H54 (cell line): ENCODE results near the gene RHCG.
"Not testable (repeated sequence)": the region's sequence is repeated elsewhere in the genome, so short reads cannot be mapped to it uniquely, and the experiment has no call there.

Experiments used
- DNase-seq: peaks from one replicate; pipeline ENCODE4 v3.0.0; 2011; ENCODE audit warnings: low spot score, mixed read lengths; ENCODE audit not compliant: insufficient read length
- FAIRE-seq: peaks from 3 replicates; lab custom pipeline; 2011; peaks lifted over from hg19 to GRCh38; lab: Jason Lieb, UNC
- POLR2A ChIP-seq: IDR thresholded peaks from 2 replicates; pipeline ENCODE4 v1.6.1; 2011; ENCODE audit warnings: low read depth, mild to moderate bottlenecking, low read length

Gene RHCG

DNA sequence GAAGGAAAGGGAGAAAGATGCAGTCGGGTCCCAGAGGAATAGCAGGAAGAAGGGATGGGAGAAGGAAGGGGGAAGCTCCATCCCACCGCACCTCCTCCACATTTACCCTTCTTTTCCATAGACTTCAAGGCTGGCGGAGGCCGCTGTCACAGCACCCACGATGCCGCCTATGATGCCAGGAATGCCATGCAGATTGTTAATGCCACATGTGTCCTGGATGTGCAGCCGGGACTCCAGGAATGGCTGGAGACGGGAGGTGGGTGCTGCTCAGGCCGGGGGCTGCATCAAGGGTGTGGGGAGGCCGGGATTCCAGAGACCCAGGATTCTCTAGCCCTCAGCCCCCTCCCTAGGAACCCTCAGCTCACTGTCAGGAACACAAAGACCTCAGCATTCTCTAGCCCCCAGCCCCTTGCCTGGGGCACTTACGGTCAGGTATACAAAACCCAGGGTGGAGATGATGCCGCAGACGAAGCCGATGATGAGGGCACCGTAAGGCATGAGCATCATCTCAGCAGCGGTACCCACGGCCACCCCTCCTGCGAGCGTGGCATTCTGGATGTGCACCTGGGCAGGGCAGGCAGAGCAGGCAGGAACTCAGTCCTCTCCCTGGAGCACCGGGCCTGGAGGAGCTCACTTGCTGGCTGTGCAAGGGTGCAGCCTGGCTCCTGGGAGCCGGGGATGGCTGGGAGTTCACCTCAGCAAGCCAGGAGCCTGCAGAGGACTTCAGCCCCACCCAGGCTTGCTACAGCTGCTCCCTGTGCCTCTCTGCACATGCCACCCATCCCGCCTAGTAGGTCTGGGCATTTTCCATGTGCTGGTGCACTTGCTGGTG lies 18.8 kb downstream of the RHCG start:
- no peak for FAIRE-seq
- no peak for TF ChIP-seq POLR2A
- no peak for DNase-seq

GRCh38 chr15:89475661-89476060 lies 20.7 kb downstream of the RHCG start:
- DNase-seq (no peak), FAIRE-seq (no peak)
- no peak for TF ChIP-seq POLR2A

GRCh38 chr15:89472785-89473256 lies 23.6 kb downstream of the RHCG start:
- TF ChIP-seq POLR2A = no peak
- DNase-seq (peak; percentile 64), FAIRE-seq (no peak)

GRCh38 chr15:89469426-89470096 lies 26.8 kb downstream of the RHCG start:
- no peak for TF ChIP-seq POLR2A
- no peak for FAIRE-seq
- no peak for DNase-seq

DNA sequence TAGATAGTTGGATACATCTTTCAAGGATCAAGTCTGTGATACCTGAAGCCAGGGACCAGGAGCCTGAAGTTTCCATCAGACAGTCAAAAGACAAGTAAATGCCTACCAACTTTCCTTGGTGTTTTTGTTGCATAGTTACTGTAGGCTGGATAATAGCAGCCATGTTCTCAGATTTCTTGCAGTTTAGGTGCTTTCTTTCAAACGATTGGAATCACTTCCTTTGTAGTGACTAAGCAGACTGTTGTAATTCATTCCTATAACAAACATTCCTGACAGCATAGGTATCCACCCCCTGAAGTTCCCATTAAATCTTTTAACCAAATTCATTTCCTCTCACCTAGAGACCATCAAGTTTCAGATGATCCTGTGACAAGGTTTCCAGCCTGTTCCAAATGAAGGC lies 27.6 kb downstream of the RHCG start:
- not testable (repeated sequence) for FAIRE-seq

DNA sequence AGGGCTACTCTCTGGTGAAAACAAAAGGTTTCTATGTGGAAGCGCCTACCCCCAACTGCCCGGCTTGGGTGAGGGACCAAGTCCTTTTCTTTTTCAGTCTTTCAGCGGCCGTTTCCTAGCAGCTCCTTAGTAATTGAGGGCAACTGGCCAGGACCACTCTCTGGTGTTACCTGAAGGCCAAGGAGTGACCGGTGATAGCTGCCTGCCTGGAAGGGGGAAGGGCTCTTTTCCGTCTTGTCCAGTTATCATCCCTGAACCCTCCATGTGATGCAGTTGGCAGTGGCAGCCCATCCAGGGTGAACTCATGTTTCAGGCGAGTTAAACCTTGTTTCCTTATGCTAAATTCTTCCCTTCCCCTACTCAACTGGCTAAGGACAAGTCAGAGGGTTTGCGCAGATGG lies 33.3 kb downstream of the RHCG start:
- no peak for TF ChIP-seq POLR2A
- DNase-seq = no peak
- no peak for FAIRE-seq

More for the DNA sequence above, 27.6 kb downstream of the RHCG start:
- not testable (repeated sequence) for DNase-seq

DNA sequence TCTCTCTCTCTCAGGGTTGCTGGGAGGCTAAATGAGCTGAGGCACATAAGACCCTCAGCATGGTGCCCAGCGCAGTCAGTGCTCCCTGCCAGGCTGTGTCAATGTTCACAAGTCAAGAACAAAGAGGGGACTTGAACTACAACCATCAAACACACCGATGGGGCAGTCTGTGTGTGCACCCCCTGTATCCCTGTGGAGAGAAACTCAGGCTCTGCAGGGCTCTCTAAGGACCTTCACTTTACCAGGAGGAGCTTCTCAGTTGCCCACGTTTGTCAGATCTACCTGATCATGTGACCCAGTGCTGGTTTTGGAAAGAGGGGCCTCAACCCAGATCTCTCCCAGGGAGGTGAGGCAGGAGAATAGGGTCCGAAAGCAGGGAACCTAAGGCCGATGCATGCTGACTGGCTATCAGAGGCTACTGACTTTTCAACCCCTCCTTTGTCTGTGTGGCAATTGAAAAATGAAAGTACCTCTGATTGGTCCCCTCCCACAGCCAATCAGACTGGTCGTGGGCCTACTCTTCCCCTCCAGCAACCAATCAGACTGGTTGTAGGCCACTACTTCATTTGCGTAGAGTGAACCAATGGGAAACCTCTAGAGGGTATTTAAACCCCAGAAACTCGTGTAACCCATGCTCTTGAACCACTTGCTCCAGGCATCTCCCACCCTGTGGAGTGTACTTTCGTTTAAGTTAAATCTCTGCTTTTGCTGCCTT lies 34.0 kb downstream of the RHCG start:
- DNase-seq (peak; percentile 34), FAIRE-seq (no peak)
- no peak for TF ChIP-seq POLR2A

- TF ChIP-seq POLR2A = no peak
- no peak for FAIRE-seq
- DNase-seq = no peak
These were observed 35.0 kb downstream of the RHCG start for GRCh38 chr15:89461386-89461785.

DNA sequence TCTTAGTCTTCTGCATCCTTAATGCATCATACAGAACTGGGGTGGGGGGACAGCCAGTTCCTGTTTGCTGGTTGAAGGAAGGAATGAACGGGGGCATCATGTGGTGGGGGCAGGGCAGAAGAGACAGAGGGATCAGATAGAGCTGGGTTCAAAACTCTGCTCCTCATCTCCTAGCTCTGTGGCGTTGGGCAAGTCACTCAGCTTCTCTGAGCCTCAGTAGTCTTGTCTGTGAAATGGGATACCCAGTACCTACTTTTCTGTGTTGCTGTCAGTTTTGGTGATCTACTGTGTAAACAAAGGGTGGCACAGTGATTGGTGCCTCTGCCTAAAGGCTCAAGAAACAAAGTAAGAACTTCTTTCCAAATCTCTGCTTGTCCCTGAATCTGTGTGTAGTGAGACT lies 36.3 kb downstream of the RHCG start:
- FAIRE-seq (no peak), DNase-seq (no peak)
- TF ChIP-seq POLR2A = no peak

GRCh38 chr15:89459271-89460038 lies 36.9 kb downstream of the RHCG start:
- no peak for DNase-seq
- no peak for TF ChIP-seq POLR2A
- FAIRE-seq = no peak

DNA sequence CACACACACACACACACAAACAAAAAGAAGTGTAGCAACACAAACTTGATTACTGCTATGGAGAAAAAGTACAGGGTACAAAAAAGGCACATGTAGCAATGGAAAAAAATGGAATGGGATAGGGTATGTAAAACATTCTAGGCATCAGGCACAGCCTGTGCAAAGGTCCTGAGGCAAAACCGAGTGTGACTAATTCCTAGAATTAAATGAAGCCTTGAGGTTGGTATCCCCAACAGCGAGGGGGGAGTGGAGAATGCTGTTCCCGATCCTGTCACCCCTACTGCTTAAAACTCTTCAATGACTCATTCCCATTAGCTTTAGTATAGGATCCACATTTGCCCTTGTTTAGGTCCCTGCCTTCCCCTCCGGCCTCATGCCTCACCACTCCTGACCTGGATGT lies 37.9 kb downstream of the RHCG start:
- FAIRE-seq = no peak
- no peak for TF ChIP-seq POLR2A
- no peak for DNase-seq

DNA sequence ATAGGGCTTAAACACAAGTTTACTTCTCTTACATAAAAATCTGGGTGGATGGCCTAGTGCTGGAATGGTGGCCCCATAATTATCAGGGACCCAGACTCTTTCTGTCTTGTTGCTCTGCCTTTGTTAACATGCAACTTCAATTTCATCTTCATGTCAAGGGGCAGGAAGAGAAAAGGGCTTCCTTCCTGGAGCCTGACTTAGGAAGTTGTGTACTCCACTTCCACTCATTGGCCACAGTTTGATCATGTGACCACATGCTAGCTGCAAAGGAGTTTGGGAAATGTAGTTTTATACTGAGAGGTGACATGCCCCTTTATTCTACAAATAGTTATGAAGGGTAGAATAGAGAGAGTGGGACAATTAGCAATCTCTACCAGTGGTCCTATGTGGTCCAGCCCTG lies 39.3 kb downstream of the RHCG start:
- TF ChIP-seq POLR2A = no peak
- FAIRE-seq (no peak), DNase-seq (peak; percentile 63)

- FAIRE-seq (no peak), DNase-seq (no peak)
- no peak for TF ChIP-seq POLR2A
These were observed 40.8 kb downstream of the RHCG start for GRCh38 chr15:89455535-89455934.

DNA sequence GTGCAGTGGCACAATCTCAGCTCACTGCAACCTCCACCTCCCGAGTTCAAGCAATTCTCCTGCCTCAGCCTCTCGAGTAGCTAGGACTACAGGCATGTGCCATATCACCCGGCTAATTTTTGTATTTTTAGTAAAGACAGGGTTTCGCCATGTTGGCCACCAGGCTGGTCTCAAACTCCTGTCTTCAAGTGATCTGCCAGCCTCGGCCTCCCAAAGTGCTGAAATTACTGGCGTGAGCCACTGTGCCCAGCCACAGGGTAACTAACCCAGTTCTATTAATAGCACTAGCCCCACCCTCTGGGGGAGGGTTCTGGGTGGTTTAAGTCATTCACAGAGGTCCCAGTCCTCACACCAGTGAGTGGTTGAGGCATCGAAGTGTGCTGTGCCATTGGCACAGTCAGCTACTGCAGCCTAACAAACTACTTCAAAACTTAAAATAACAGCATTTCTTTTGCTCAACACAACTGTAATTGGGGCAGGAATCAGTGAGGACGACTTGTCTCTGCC lies 44.0 kb downstream of the RHCG start:
- no peak for TF ChIP-seq POLR2A
- no peak for FAIRE-seq
- DNase-seq = no peak
